Astrocyte (in vitro differentiated cells and primary cell): ENCODE measurements around the gene RAB39A.

Experiments
- EZH2 ChIP-seq: IDR thresholded peaks from 2 replicates; pipeline ENCODE4 v1.6.1; 2012; ENCODE audit warnings: mild to moderate bottlenecking, low read length, inconsistent platforms; ENCODE audit not compliant: insufficient read depth
- TF ChIP-seq, protein P1 (sequence below): IDR thresholded peaks from 2 replicates; pipeline ENCODE4 v1.5.1; 2011; ENCODE audit warnings: low read depth, mild to moderate bottlenecking, inconsistent platforms, low read length, moderate library complexity; ENCODE audit not compliant: insufficient read depth

DNA sequence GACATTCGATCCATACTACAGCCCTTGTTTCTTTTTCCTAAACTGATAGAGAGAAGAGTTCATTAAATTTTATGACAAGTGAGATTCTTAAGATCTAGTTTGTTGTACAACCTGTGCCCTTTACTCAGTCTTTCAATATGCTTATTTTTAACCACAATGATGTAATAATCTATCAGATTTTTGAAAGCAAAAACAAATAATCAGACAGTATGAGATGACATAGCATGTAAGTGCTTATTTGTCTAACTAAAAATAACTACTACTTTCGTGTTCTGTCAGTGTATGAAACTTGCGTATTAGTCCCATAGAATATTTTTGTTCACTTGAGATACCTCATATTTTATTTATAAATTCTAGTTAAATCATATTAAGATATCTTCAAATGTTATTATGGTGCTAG, 33.2 kb downstream of the RAB39A start:
- TF ChIP-seq, protein P1, sequence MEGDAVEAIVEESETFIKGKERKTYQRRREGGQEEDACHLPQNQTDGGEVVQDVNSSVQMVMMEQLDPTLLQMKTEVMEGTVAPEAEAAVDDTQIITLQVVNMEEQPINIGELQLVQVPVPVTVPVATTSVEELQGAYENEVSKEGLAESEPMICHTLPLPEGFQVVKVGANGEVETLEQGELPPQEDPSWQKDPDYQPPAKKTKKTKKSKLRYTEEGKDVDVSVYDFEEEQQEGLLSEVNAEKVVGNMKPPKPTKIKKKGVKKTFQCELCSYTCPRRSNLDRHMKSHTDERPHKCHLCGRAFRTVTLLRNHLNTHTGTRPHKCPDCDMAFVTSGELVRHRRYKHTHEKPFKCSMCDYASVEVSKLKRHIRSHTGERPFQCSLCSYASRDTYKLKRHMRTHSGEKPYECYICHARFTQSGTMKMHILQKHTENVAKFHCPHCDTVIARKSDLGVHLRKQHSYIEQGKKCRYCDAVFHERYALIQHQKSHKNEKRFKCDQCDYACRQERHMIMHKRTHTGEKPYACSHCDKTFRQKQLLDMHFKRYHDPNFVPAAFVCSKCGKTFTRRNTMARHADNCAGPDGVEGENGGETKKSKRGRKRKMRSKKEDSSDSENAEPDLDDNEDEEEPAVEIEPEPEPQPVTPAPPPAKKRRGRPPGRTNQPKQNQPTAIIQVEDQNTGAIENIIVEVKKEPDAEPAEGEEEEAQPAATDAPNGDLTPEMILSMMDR = no peak
- TF ChIP-seq EZH2 = no peak
